GM18507 (cell line): ENCODE measurements around the gene RHD.
"Not testable (repeated sequence)": the region's sequence is repeated elsewhere in the genome, so short reads cannot be mapped to it uniquely, and the experiment has no call there.

Experiments
- DNase-seq: peaks from one replicate; pipeline ENCODE4 v3.0.0; 2011; ENCODE audit warnings: low read depth; ENCODE audit not compliant: insufficient read length; ENCODE audit errors: extremely low spot score
- FAIRE-seq: peaks from 2 replicates; lab custom pipeline; 2011; peaks lifted over from hg19 to GRCh38; lab: Jason Lieb, UNC

Gene RHD

GRCh38 chr1:25294889-25295826, 22.8 kb downstream of the RHD start:
- not testable (repeated sequence) for FAIRE-seq, DNase-seq

GRCh38 chr1:25296501-25296900, 24.2 kb downstream of the RHD start:
- not testable (repeated sequence) for DNase-seq
- peak; percentile 29 for FAIRE-seq

GRCh38 chr1:25300729-25301128, 28.4 kb downstream of the RHD start:
- not testable (repeated sequence) for FAIRE-seq, DNase-seq

GRCh38 chr1:25302330-25302729, 30.0 kb downstream of the RHD start:
- DNase-seq, FAIRE-seq: not testable (repeated sequence)

GRCh38 chr1:25304936-25305335, 32.6 kb downstream of the RHD start:
- not testable (repeated sequence) for FAIRE-seq, DNase-seq

- FAIRE-seq, DNase-seq: not testable (repeated sequence)
These were observed 35.9 kb downstream of the RHD start for GRCh38 chr1:25308168-25308567.

- FAIRE-seq, DNase-seq: not testable (repeated sequence)
These were observed 36.8 kb downstream of the RHD start for GRCh38 chr1:25309085-25309484.

- DNase-seq: not testable (repeated sequence)
- FAIRE-seq: peak; percentile 15
These were observed 37.2 kb downstream of the RHD start for GRCh38 chr1:25309486-25309885.

GRCh38 chr1:25312806-25313470, 40.6 kb downstream of the RHD start:
- not testable (repeated sequence) for DNase-seq, FAIRE-seq

- not testable (repeated sequence) for FAIRE-seq, DNase-seq
These were observed 48.1 kb downstream of the RHD start for GRCh38 chr1:25320314-25320938.

GRCh38 chr1:25322127-25322526, 49.8 kb downstream of the RHD start:
- DNase-seq, FAIRE-seq: not testable (repeated sequence)

- FAIRE-seq, DNase-seq: not testable (repeated sequence)
These were observed 52.1 kb downstream of the RHD start for GRCh38 chr1:25324407-25324806.

- not testable (repeated sequence) for FAIRE-seq, DNase-seq
These were observed 55.8 kb downstream of the RHD start for GRCh38 chr1:25327864-25328790.

- FAIRE-seq, DNase-seq: not testable (repeated sequence)
These were observed 56.5 kb downstream of the RHD start for GRCh38 chr1:25328791-25329185.

GRCh38 chr1:25329336-25329735, 57.0 kb downstream of the RHD start:
- FAIRE-seq, DNase-seq: not testable (repeated sequence)

GRCh38 chr1:25329950-25330349, 57.6 kb downstream of the RHD start:
- not testable (repeated sequence) for FAIRE-seq, DNase-seq

- FAIRE-seq: peak; percentile 74
- not testable (repeated sequence) for DNase-seq
These were observed 64.6 kb downstream of the RHD start for GRCh38 chr1:25336922-25337354.

- FAIRE-seq, DNase-seq: not testable (repeated sequence)
These were observed 65.3 kb downstream of the RHD start for GRCh38 chr1:25337483-25338187.
